H1 (cell line): ENCODE results near the gene KLHL29. TPM values are rescaled to one million over a fixed set of nuclear protein-coding genes. Genes with fewer than 3 reads are reported as not detected.

Experiments
- CBX5 ChIP-seq: fragments of 300-800, 300-1000 bp; sonication (generic); IDR thresholded peaks from 2 replicates; pipeline ENCODE4 v1.7.1; 2016; ENCODE audit warnings: antibody characterized with exemption, low read length, low read depth
- CHD7 ChIP-seq: fragments of 300-600 bp; sonication (generic); IDR thresholded peaks from 2 replicates; pipeline ENCODE4 v1.7.1; 2012; ENCODE audit warnings: low read length, moderate library complexity, mild to moderate bottlenecking, inconsistent platforms; ENCODE audit not compliant: insufficient replicate concordance
- ZNF274 ChIP-seq: IDR thresholded peaks from 2 replicates; pipeline ENCODE4 v1.7.0; 2012; ENCODE audit warnings: low read length, borderline replicate concordance; ENCODE audit errors: extremely low read depth
- polyA plus RNA-seq, 7 experiments: library from polyadenylated mRNA; depleted of rRNA in 3 of 7; stranded (reverse) in 5 of 7; unstranded in 2 of 7; fragments of >200 nt in 5 of 7; fragments of 200-250 nt in 2 of 7; gene quantifications; 1 replicate in 5 of 7; 2 replicates in 1 of 7; 4 replicates in 1 of 7; pipeline versions ENCODE4 v1.2.1 to v1.2.3, GENCODE V29; 2011 to 2013; ENCODE audit warnings: missing spikeins in 2 of 7, mixed read lengths in 2 of 7
- total RNA-seq: library from RNA; stranded (reverse); fragmentation: NEBNext Ultra II Directional; extraction: Animal tissue kit (Norgen Biotek cat#: 25700); gene quantifications from 2 replicates; pipeline ENCODE4 v1.2.1, GENCODE V29; 2021

The KLHL29 gene
- total and polyA plus RNA-seq, 2 of the 8 experiments (the other 6 are each of a cell fraction or from before 2014, with no cell fraction given), result 1.1 to 4.7 TPM

- TF ChIP-seq CHD7 (no peak), ZNF274 (no peak), CBX5 (no peak)
Observed at GRCh38 chr2:23469142-23469540, 84.2 kb downstream of the KLHL29 start (continued).
